ENCODE data around the gene ATP6V1G2.
A peak's percentile ranks its signal among the peaks of the same experiment; 100 is the strongest.
"Not testable (repeated sequence)": the region's sequence is repeated elsewhere in the genome, so short reads cannot be mapped to it uniquely, and the experiment has no call there.

ATP6V1G2 gene

GRCh38 chr6:31546339-31546957 is at the start of gene ATP6V1G2:
Gene ATP6V1G2 (minus strand): TSS chr6:31546608. CDS start chr6:31546559, 49 bp downstream.
- peak; percentile 42 for DNase-seq (ENCODE audit: low read depth)
- peak within 1 kb of the TSS; percentile 56 for H3K4me3 ChIP-seq (ENCODE audit: low read length)
- TF ChIP-seq CTCF (conservative IDR thresholded peaks at IDR 0.05; ENCODE audit: low read depth, low read length) = peak; percentile 99

- H3K4me3 ChIP-seq (ENCODE audit: low read length) = no peak overlapping the region
- DNase-seq (ENCODE audit: low read depth) = no peak
- TF ChIP-seq CTCF (conservative IDR thresholded peaks at IDR 0.05; ENCODE audit: low read depth, low read length) = no peak
These were observed 46.0 kb upstream of the ATP6V1G2 start for GRCh38 chr6:31592396-31592771.

GRCh38 chr6:31590691-31591090 is 44.3 kb upstream of the ATP6V1G2 start:
- not testable (repeated sequence) for H3K4me3 ChIP-seq (ENCODE audit: low read length); DNase-seq (ENCODE audit: low read depth)

- H3K4me3 ChIP-seq (ENCODE audit: low read length) = no peak overlapping the region
- DNase-seq (ENCODE audit: low read depth) = no peak
- TF ChIP-seq CTCF (conservative IDR thresholded peaks at IDR 0.05; ENCODE audit: low read depth, low read length) = no peak
These were observed 42.7 kb upstream of the ATP6V1G2 start for GRCh38 chr6:31588871-31589650.

- TF ChIP-seq CTCF (conservative IDR thresholded peaks at IDR 0.05; ENCODE audit: low read depth, low read length) = no peak
- no peak for DNase-seq (ENCODE audit: low read depth)
- no peak overlapping the region for H3K4me3 ChIP-seq (ENCODE audit: low read length)
These were observed 41.7 kb upstream of the ATP6V1G2 start for GRCh38 chr6:31587791-31588777.

GRCh38 chr6:31586599-31587281 is 40.3 kb upstream of the ATP6V1G2 start:
- H3K4me3 ChIP-seq (ENCODE audit: low read length) = no peak overlapping the region
- no peak for DNase-seq (ENCODE audit: low read depth)
- no peak for TF ChIP-seq CTCF (conservative IDR thresholded peaks at IDR 0.05; ENCODE audit: low read depth, low read length)

GRCh38 chr6:31586008-31586407 is 39.6 kb upstream of the ATP6V1G2 start, which contains the start of gene LST1:
Gene LST1 (plus strand): TSS chr6:31586277. CDS start chr6:31587300, 1,023 bp downstream.
- no peak for DNase-seq (ENCODE audit: low read depth)
- no peak within 1 kb of the TSS for H3K4me3 ChIP-seq (ENCODE audit: low read length)
- no peak for TF ChIP-seq CTCF (conservative IDR thresholded peaks at IDR 0.05; ENCODE audit: low read depth, low read length)
